Measurements from ENCODE around the gene FIGLA. TPM values are rescaled to one million over a fixed set of nuclear protein-coding genes. Genes with fewer than 3 reads are reported as not detected.
"Not testable (repeated sequence)": the region's sequence is repeated elsewhere in the genome, so short reads cannot be mapped to it uniquely, and the experiment has no call there.

The FIGLA gene
- total RNA-seq, 1 donor from 2014 or later, result not detected

DNA sequence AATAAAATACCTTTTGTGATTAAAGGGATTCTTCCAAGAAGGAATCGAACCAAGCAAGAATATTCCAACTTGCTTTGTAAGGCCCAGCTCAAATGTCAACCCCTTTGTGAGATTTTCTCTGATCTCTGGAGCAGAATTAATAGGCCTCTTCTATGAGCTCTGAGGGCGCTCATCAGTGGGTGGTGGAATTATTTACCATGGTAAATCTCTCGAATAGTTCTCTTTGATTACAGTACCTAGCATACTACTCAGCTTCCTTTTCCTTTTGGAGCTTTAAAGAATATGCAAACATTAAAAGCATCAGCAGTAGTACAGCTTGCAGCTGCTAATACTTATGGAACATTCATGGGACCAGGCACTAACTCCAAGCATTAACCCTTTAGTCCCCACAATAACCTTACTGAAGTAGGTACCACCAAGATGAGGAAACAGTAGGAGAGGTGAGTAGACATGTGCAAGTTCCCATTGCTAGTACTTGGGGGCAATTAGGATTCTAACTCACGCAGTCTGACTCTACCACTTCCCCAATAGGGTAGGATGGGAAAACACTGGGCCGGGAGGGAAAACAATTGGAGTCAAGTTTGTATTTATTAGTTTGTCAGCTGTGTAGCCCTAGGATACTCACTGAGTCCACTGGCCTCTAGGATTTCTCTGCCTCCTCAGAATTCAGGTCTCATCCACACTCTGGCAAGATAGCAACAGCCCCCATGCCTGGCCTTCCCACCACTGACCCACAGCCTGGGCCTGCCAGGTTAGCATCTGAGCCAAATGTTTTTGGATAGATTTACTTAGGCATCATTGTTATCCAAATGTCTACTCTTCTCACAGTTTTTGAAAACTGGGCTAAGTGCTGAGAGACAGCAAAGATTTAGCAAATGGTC lies 44.1 kb downstream of the FIGLA start:
- no peak for DNase-seq (ENCODE audit: low read depth)

DNA sequence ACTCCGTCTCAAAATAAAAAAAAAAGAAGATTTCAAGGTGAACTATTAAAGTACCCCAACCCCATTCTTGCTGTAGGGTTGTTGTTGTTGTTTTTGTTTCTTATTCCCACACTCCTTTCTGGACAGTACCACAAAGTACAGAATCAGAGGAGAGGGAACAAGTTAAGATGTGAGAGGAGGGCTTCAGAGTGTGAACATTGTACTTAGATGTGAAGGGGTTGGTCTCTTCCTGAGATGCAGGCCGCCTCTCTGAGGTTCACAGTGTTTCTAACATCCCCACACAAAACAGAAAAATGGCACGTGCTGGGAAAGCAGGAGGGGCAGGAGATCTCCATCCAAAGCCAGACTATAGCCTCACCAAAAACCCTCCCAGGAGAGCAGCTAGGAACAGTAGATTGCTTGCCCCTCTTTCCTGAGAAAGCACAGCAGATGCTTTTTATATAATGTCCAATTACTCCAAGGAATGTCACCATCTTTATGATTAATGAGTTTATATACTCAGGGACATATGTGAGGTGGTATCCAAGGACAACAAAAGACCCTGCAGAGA lies 45.1 kb downstream of the FIGLA start:
- DNase-seq (ENCODE audit: low read depth), result no peak

DNA sequence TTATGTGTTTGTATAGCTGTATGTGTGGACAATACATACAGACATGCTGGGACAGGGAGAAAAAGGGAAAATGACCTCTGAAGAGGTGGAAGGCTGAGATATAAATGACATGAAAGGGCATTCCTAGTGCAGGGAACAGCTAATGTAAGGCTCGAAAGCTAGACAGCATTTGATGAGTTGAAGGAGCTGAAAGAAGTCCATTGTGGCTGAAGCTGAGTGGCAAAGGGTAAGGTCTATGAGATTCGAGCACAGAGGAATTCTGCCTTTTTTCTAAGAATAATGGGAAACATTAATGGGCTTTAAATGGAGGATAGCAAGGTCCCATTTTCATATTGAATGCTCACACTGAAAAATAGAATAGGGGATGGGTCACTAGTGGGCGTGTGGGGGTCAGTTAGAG lies 46.0 kb downstream of the FIGLA start:
- DNase-seq (ENCODE audit: low read depth), result no peak

DNA sequence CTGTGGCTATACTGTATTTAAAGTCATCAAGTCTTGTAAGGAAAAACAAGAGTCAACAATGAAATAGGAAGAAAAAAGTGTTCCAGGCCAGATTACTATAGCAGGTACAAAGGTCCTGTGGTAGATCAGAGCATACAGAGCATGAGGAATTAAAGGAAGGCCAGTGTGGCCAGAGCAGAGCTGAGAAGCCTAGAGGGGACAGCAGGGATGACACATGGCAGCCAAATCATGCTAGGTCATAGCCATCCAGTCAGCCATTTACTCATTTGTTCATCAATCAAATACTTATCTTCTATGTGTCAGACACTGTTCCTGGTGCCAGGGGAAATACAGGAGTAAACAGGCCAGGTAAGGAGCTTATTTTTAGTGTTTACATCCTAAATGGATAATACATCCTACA lies 46.8 kb downstream of the FIGLA start:
- no peak for DNase-seq (ENCODE audit: low read depth)

DNA sequence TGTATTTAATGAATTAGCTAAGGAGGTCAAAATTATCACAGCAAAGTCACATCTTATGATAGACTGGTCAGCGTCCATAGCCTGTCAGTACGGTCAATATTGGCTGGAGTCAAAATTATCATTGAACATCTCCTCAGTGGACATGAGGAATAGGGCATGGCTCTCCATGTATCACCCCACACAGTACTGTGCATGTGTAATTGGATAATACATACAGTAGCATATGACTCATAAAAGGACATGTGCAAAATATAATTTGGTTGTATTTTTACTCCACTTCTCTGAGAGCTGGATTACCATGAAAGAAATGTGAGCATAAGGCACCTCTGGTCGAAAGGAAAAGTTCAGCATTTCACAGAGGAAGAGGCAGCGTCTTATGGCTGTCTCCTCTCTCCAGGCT lies 47.4 kb downstream of the FIGLA start:
- no peak for DNase-seq (ENCODE audit: low read depth)

DNA sequence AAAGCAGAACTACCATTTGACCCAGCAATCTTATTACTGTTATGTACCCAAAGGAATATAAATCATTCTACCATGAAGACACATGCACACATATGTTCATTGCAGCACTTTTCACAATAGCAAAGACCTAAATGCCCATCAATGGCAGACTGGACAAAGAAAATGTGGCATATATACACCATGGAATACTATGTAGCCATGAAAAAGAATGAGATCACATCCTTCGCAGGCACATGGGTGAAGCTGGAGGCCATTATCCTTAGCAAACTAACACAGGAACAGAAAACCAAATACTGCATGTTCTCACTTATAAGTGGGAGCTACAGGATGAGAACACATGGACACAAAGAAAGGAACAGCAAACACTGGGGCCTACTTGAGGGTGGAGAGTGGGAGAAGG lies 51.0 kb downstream of the FIGLA start:
- not testable (repeated sequence) for DNase-seq (ENCODE audit: low read depth)

DNA sequence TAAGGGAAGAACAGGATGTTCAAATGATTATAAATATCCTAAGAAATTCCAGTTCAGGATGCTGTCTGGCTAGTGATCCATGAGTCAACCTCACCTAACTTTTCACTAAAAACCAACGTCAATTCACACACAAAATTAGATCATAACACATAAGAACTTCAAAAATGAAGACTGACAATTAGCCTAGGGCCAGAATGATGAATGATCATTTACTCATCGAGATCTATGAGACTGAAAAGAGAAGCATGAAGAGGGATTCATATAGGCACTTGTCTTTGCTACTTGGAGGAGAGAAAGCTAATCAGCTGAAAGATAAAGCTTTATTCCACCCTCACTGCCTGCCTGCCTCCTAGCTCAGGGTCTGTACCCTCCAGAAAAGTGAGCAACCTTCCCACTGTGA lies 52.3 kb downstream of the FIGLA start:
- DNase-seq (ENCODE audit: low read depth), result no peak

DNA sequence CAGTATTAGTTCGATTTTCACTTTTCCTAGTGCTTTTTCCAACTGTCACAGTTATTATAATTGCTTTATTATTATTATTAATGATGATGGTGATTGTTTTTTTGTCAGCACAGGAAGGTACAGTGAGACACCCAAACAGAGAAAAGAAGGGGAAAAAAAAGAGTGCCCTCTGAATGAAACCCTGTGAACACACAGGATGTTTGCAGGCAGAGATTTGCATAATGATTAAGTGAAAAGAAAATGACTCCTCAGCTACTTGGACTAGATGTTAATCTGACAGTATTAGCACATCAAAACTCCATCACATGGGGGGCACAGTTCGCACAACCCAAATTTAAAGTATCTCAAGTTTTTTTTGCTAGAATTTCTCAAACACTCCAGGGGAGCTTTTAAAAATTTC lies 55.4 kb downstream of the FIGLA start:
- no peak for DNase-seq (ENCODE audit: low read depth)

DNA sequence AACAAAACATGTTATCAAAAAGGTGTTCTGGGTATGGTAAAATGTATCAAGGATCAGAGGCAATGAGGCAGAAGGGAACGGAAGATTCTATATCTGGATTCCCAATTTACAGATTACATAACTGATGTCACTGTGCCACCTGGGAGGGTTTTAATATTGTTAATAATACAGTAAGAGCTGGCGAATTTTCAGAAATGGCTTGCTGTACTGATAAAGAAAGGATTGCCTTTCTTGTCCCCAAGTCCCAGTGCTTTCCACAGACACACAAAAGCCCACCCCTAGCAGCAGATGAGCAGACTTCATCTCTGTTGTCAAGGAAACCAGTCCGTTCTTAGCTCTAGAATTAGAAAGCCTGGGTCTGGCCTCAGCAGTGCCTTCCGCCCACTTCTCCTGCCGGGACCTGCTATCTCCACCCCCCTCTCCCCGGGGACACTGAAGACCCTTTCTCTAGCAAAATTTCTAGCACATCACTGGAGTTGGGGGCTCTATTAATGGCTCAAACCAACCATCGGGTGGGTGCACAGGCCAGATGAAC lies 56.7 kb downstream of the FIGLA start:
- no peak for DNase-seq (ENCODE audit: low read depth)

DNA sequence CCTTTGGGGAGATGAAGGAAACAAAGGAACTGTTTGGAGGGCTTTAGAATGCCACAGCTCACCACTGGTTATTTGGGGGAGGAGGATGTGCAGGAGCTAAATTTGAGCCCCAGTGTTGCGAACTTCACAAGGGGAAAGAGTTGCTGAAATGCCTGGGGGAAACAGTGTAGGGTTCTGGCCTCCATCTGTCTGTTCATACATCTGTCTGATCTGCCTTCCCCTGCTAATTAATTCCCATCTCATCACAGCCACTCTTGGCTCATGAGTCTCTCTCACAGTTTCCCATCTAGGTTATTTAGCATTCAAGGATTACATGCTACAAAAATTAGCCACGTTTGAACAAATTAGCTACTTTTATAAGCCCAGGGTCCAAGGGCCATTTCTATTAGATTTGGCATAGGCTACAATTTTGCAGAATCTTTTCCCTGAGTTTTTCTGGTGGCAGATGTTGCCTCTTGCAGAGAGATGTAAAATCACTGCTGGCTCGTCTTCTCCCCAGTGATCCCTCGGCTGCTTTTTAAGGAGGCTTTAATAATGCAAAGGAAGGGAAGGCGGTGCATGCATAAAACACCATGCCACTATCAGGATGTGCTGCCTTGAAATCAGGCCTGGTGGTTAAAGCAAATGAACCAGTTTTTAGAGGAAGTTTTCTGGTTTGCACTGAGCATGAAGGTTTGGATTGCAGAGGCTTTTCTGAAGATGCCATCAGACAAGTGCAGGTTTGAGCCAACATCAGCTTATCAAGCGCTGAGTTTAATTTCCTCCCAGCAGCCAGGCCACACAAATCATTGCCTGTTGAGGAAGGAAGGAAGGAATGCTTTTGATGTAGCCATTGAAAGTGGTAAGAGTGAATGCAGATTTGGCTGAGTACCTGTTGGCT lies 57.4 kb downstream of the FIGLA start:
- DNase-seq (ENCODE audit: low read depth), result no peak

DNA sequence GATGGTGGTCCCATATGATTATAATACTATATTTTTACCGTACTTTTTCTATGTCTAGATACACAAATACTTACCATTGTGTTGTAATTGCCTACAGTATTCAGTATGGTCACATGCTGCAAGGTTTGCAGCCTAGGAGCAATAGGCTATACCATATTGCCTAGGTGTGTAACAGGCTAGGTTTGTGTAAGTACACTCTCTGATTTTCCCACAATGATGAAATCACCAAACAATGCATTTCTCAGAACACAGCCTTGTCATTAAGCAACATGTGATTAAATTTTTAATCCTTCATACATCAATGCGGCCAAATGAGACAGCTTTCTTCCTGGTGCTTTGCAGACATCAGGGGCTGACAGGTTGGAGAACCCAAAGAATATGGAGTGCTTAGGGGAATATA lies 59.7 kb downstream of the FIGLA start:
- no peak for DNase-seq (ENCODE audit: low read depth)

DNA sequence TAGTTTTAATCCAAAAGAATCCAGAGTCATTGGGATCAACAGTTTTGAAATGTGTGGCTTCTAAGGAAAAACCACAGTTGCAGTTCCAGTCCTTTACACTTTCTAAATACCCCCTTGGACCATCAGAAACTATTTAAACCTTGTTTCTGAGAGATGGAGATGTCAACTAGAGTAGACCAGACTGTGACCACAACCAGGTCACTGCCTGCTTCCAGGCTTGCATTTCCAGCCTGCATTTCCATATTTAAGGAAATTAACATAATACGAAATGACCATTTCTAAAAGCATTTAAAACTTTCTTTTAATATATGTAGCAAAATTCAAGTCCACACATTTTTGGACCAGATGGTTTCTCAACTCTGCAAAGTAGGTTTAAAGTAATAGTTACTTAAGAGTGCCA lies 60.8 kb downstream of the FIGLA start:
- no peak for DNase-seq (ENCODE audit: low read depth)

DNA sequence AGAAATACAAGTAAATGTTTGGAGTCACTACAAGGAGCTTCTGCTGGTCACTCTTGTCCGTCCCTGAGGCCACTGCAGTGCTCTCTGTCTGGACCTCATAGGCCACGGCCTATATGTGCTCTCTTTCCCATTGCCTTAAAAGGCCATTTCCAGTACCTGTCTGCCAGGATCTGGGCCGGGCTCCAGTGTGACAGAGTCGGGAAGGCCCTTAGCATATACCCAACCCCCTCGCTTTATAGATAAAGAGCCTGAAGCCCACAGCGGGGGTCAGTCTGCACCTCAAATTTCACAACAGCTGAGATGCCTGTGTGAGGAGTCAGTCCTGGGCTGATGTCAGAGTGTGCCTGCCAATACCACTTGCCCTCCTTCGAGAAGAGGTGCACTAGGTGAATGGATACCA lies 62.3 kb downstream of the FIGLA start:
- no peak for DNase-seq (ENCODE audit: low read depth)

Other genes starting within 250 kb of the FIGLA start
- 91.7 and 150 TPM in 2 replicates for gene TGFA, start 236.8 kb downstream of the FIGLA start, total RNA-seq
- 0.35 and 2.3 TPM in 2 replicates for gene ADD2, start 22.4 kb downstream of the FIGLA start, total RNA-seq
- not detected in 2 replicates for gene CLEC4F, start 30.0 kb upstream of the FIGLA start, total RNA-seq
- gene CD207, start 45.2 kb upstream of the FIGLA start, total RNA-seq, result not detected in 2 replicates
- 0.52 and 2.5 TPM in 2 replicates for gene VAX2, start 109.9 kb upstream of the FIGLA start, total RNA-seq
- 0.89 TPM in 1 of 2 replicates, not detected in the other for gene ATP6V1B1, start 145.3 kb upstream of the FIGLA start, total RNA-seq
- gene ANKRD53, start 188.0 kb upstream of the FIGLA start, total RNA-seq, result 0.30 TPM in 1 of 2 replicates, not detected in the other
- 40.7 and 50.2 TPM in 2 replicates for gene TEX261, start 204.2 kb upstream of the FIGLA start, total RNA-seq